GM12891 (cell line): Measurements from ENCODE around the gene SHKBP1. TPM values are rescaled to one million over a fixed set of nuclear protein-coding genes. Genes with fewer than 3 reads are reported as not detected.
A peak's percentile ranks its signal among the peaks of the same experiment; 100 is the strongest.

Source experiments
- DNase-seq: peaks from one replicate; pipeline ENCODE4 v3.0.0; 2011; ENCODE audit warnings: low spot score; ENCODE audit not compliant: insufficient read length
- FAIRE-seq: peaks from 2 replicates; lab custom pipeline; 2011; peaks lifted over from hg19 to GRCh38; lab: Jason Lieb, UNC
- PAX5 ChIP-seq: IDR thresholded peaks from 2 replicates; pipeline ENCODE4 v1.6.1; 2011; ENCODE audit warnings: low read length, moderate library complexity, mild to moderate bottlenecking; ENCODE audit not compliant: insufficient read depth, severe bottlenecking
- POLR2A ChIP-seq: IDR thresholded peaks from 2 replicates; pipeline ENCODE4 v1.6.1; 2011; ENCODE audit warnings: low read depth, low read length, control low read depth
- POLR2AphosphoS5 ChIP-seq: IDR thresholded peaks from 2 replicates; pipeline ENCODE4 v1.6.1; 2011; ENCODE audit warnings: low read depth, low read length, control low read depth
- POU2F2 ChIP-seq: IDR thresholded peaks from 2 replicates; pipeline ENCODE4 v1.6.1; 2011; ENCODE audit warnings: low read depth, mild to moderate bottlenecking, control low read depth, low read length, moderate library complexity
- SPI1 ChIP-seq: IDR thresholded peaks from 2 replicates; pipeline ENCODE4 v1.6.1; 2011; ENCODE audit warnings: low read depth, low read length, control low read depth
- TAF1 ChIP-seq: IDR thresholded peaks from 2 replicates; pipeline ENCODE4 v1.6.1; 2011; ENCODE audit warnings: low read depth, low read length, control low read depth
- polyA plus RNA-seq: library from polyadenylated mRNA; unstranded; fragments of >200 nt; gene quantifications from one replicate; pipeline ENCODE4 v1.2.1, GENCODE V29; 2012; ENCODE audit warnings: low read depth, missing spikeins, inconsistent platforms; ENCODE audit not compliant: missing spikeins

SHKBP1 gene, protein sequence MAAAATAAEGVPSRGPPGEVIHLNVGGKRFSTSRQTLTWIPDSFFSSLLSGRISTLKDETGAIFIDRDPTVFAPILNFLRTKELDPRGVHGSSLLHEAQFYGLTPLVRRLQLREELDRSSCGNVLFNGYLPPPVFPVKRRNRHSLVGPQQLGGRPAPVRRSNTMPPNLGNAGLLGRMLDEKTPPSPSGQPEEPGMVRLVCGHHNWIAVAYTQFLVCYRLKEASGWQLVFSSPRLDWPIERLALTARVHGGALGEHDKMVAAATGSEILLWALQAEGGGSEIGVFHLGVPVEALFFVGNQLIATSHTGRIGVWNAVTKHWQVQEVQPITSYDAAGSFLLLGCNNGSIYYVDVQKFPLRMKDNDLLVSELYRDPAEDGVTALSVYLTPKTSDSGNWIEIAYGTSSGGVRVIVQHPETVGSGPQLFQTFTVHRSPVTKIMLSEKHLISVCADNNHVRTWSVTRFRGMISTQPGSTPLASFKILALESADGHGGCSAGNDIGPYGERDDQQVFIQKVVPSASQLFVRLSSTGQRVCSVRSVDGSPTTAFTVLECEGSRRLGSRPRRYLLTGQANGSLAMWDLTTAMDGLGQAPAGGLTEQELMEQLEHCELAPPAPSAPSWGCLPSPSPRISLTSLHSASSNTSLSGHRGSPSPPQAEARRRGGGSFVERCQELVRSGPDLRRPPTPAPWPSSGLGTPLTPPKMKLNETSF
- polyA plus RNA-seq = 61.3 TPM

GRCh38 chr19:40576585-40577451 lies at the start of gene SHKBP1:
SHKBP1 (plus strand) TSS chr19:40576873; CDS start chr19:40576900, 27 bp downstream.
- FAIRE-seq = peak; percentile 87

GRCh38 chr19:40528078-40528477 lies 48.6 kb upstream of the SHKBP1 start:
- DNase-seq (no peak), FAIRE-seq (no peak)
- TF ChIP-seq POLR2AphosphoS5 (no peak), TAF1 (no peak), POLR2A (no peak), SPI1 (no peak), POU2F2 (no peak), PAX5 (no peak)

More at GRCh38 chr19:40576585-40577451, at the start of gene SHKBP1:
- peak; percentile 99 for DNase-seq
- TF ChIP-seq POLR2A (0 out of 2 replicates have a peak, but pooled peaks have one; percentile 26), PAX5 (no peak), TAF1 (peak; percentile 70; the same call in 1 of the 2 replicates), POLR2AphosphoS5 (peak; percentile 54; the same call in 1 of the 2 replicates), SPI1 (no peak), POU2F2 (peak; percentile 44; the same call in 1 of the 2 replicates)

DNA sequence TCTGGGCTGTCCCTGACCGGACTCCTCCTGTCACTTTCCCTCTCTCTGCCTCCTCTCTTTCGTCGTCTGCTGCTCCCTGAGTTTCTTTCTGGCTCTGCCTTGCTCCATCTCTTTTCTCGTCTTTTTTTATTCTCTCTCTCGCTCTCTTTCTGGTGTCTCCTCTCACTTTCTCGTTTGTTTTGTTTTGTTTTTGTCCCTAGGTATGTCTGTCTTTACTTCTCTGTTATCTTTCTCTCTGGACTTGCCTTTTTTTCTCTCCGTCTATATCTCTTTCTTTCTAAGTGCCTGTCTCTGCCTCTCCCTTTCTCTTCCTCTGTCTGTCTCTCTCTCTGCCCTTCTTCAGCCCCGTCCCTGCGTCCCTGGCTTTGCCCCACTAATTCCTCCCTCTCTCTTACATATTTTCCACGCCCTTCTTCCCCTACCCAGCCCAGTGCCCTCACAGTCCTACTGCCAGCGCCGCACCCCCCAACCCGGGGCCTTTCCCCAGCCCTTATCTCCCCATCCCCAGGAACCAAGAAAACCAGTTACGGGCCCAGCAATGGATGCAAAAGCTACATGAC lies 48.1 kb upstream of the SHKBP1 start:
- FAIRE-seq = no peak

DNA sequence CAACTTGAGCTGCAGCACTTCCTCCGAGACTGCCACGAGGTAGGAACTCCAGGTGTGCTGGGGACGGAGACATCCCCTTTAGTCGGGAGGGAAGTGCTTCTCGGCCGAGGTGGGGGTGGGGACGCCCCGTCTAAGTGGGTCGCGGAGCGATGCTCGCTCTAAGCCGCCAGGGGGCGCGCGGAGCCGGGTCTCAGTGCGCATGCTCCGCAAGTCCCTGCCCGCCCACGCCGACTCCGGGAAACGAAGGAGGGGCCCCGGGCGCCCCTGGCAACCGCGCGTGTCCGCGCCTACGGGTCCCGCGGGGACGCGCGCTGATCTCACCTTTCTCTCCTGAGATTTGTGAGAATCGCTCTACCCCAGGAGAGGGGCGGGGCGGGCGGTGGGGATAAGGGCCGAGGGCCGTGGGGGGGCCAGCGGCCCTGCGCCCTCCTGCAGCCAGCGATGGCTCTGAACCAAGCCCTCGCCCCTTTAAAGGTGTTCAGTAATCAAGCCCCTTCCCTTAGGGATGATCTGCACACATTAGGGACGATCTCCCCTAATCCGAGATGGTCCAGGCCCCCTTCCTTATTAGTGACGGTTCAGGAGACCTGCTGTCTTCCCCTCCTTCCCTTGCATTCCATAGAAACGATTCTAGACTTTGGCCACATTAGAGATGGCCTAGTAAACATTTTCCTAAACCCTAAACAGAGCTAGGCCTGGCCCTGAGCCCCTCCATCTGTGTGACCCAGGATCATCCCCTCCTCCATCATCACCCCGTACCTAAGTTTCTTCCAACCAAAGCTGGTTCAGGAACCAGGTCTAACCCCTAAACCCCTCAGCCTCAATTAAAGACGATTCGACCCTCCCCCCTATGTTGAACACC lies 47.3 kb upstream of the SHKBP1 start:
- FAIRE-seq = peak; percentile 98
- TF ChIP-seq SPI1 = peak; percentile 69
- TF ChIP-seq POU2F2 = no peak
- peak; percentile 99 for DNase-seq

More for the DNA sequence above, 48.1 kb upstream of the SHKBP1 start:
- DNase-seq = no peak
- TF ChIP-seq POU2F2 (no peak), PAX5 (no peak), POLR2A (no peak), POLR2AphosphoS5 (no peak), TAF1 (no peak), SPI1 (no peak)

- FAIRE-seq = no peak
- no peak for DNase-seq
- TF ChIP-seq POLR2AphosphoS5 (no peak), POLR2A (no peak), TAF1 (no peak), POU2F2 (no peak), PAX5 (no peak), SPI1 (no peak)
Observed at GRCh38 chr19:40530091-40530901, 46.4 kb upstream of the SHKBP1 start.

- TF ChIP-seq PAX5 = no peak
- TF ChIP-seq POU2F2 = no peak
- no peak for TF ChIP-seq TAF1
- TF ChIP-seq SPI1 = no peak
- no peak for TF ChIP-seq POLR2AphosphoS5
- TF ChIP-seq POLR2A = no peak
- DNase-seq (no peak), FAIRE-seq (no peak)
Observed at GRCh38 chr19:40533508-40533907, 43.2 kb upstream of the SHKBP1 start.

- DNase-seq (no peak), FAIRE-seq (no peak)
- TF ChIP-seq SPI1 (no peak), TAF1 (no peak), POU2F2 (no peak), POLR2AphosphoS5 (no peak), POLR2A (no peak), PAX5 (no peak)
Observed at GRCh38 chr19:40534148-40534547, 42.5 kb upstream of the SHKBP1 start.

GRCh38 chr19:40539070-40539469 lies 37.6 kb upstream of the SHKBP1 start:
- no peak for DNase-seq
- FAIRE-seq = no peak
- no peak for TF ChIP-seq TAF1
- no peak for TF ChIP-seq POLR2A
- no peak for TF ChIP-seq POU2F2
- TF ChIP-seq SPI1 = no peak
- no peak for TF ChIP-seq POLR2AphosphoS5
- no peak for TF ChIP-seq PAX5
